Spinal cord (tissue), 10 donors: Measurements from ENCODE around the gene LRRC26. TPM values are rescaled to one million over a fixed set of nuclear protein-coding genes. Genes with fewer than 3 reads are reported as not detected.
A peak's percentile ranks its signal among the peaks of the same experiment; 100 is the strongest.
"Not testable (repeated sequence)": the region's sequence is repeated elsewhere in the genome, so short reads cannot be mapped to it uniquely, and the experiment has no call there.

ENCODE experiments used
- DNase-seq, 6 donors: peaks; one replicate each; pipeline versions ENCODE4 v3.0.0 to v3.0.0-alpha.2; 2013 to 2015; ENCODE audit warnings: low spot score in 6 of 6, low read depth in 4 of 6
- H3K27ac ChIP-seq: one replicate; pipeline ENCODE4 v1.5.1; 2013; ENCODE audit warnings: low read depth, low read length, control low read depth
- H3K27me3 ChIP-seq: one replicate; pipeline ENCODE4 v1.6.1; 2013; ENCODE audit warnings: low read length; ENCODE audit not compliant: control insufficient read depth, insufficient read depth
- H3K36me3 ChIP-seq: one replicate; pipeline ENCODE4 v1.6.1; 2013; ENCODE audit warnings: low read length; ENCODE audit not compliant: control insufficient read depth, insufficient read depth
- H3K4me1 ChIP-seq: one replicate; pipeline ENCODE4 v1.6.1; 2013; ENCODE audit warnings: low read length; ENCODE audit not compliant: control insufficient read depth, insufficient read depth
- H3K4me3 ChIP-seq: one replicate; pipeline ENCODE4 v1.5.1; 2013; ENCODE audit warnings: low read depth, low read length, control low read depth
- H3K9me3 ChIP-seq: one replicate; pipeline ENCODE4 v1.6.1; 2013; ENCODE audit warnings: low read length; ENCODE audit not compliant: control insufficient read depth, insufficient read depth
- WGBS: methylation state at CpG from one replicate; pipeline ENCODE4 v1.1.5; 2013; ENCODE audit warnings: missing lambda C conversion rate; ENCODE audit not compliant: insufficient coverage; 5-methylcytosine and 5-hydroxymethylcytosine counted together
- polyA plus RNA-seq, 2 donors: library from polyadenylated mRNA; unstranded; fragments of 120-200 nt; gene quantifications; one replicate each; pipeline ENCODE4 v1.2.1, GENCODE V29; 2013; ENCODE audit not compliant: insufficient read length in 2 of 2
- total RNA-seq, 2 donors: library from RNA; depleted of rRNA in 1 of 2; stranded (reverse); fragments of 120-200 nt in 1 of 2; fragments of >200 nt in 1 of 2; gene quantifications; one replicate each; pipeline versions ENCODE4 v1.2.3 to v1.2.4, GENCODE V29; 2013 to 2014
- donor health status: healthy.

Gene LRRC26
- total and polyA plus RNA-seq, 4 donors, result 0.30 to 1.9 (median 0.87) TPM

DNA sequence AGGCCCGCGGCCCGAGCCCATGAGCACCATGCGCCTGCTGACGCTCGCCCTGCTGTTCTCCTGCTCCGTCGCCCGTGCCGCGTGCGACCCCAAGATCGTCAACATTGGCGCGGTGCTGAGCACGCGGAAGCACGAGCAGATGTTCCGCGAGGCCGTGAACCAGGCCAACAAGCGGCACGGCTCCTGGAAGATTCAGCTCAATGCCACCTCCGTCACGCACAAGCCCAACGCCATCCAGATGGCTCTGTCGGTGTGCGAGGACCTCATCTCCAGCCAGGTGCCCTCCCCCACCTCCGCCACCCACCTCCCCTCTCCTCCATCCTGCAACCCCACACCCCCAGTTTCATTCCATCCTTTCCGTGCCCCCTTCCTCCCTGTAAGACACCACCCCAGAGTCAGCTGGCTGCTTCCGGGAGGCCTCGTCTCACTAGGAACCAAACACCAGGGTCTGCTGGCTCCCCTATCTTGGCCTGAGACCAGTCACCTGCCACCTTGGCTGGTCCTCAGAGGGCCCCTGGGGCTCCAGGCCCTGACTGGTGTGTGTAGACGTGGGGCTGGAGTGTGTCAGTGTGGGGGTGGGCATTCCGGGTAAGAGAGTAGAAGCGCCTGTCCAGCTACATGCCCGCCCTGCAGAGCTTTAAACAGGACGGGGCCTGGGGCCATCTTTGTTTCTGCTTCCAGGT is 30.2 kb downstream of the LRRC26 start:
- H3K4me3 ChIP-seq, result peak overlapping the region; percentile 31
- no peak overlapping the region for H3K27ac ChIP-seq
- 17% methylated on average over 34 of the region's 37 CpGs for WGBS
- H3K27me3 ChIP-seq, result peaks cover 46% of the 10 kb centered on the region
- no peaks in the 10 kb centered on the region for H3K9me3 ChIP-seq
- peaks cover 54% of the 10 kb centered on the region for H3K4me1 ChIP-seq
- H3K36me3 ChIP-seq, result peaks cover 40% of the 10 kb centered on the region
- peak in 2 of 6 donors; percentile 50 to 65 for DNase-seq

DNA sequence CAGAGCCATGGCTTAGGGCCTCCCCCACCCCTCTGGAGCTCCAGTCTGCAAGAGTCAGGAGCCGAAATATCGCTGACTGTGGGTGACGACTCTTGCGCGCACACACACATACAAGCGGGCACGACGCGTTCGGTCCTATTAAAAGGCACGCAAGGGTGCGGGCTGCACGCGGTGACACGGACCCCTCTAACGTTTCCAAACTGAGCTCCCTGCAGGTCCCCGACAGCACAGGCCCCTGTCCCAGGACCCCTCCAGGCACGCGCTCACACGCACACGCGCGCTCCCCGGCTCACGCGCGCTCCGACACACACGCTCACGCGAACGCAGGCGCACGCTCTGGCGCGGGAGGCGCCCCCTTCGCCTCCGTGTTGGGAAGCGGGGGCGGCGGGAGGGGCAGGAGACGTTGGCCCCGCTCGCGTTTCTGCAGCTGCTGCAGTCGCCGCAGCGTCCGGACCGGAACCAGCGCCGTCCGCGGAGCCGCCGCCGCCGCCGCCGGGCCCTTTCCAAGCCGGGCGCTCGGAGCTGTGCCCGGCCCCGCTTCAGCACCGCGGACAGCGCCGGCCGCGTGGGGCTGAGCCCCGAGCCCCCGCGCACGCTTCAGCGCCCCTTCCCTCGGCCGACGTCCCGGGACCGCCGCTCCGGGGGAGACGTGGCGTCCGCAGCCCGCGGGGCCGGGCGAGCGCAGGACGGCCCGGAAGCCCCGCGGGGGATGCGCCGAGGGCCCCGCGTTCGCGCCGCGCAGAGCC is 31.0 kb downstream of the LRRC26 start, which contains the start of gene GRIN1:
Gene GRIN1 (plus strand): TSS at position 433 of the 746 bp plus-strand sequence. CDS start 333 bp downstream, outside the sequence.
- Histone ChIP-seq H3K27me3 (peaks cover 46% of the 10 kb centered on the region), H3K9me3 (no peaks in the 10 kb centered on the region), H3K27ac (no peak within 1 kb of the TSS), H3K4me1 (peaks cover 54% of the 10 kb centered on the region), H3K4me3 (peak within 1 kb of the TSS; percentile 31), H3K36me3 (peaks cover 36% of the 10 kb centered on the region)
- DNase-seq, result peak in 4 of 6 donors; percentile 43 to 92 (median 75)
- WGBS, result 4% methylated on average over 104 of the region's 104 CpGs

DNA sequence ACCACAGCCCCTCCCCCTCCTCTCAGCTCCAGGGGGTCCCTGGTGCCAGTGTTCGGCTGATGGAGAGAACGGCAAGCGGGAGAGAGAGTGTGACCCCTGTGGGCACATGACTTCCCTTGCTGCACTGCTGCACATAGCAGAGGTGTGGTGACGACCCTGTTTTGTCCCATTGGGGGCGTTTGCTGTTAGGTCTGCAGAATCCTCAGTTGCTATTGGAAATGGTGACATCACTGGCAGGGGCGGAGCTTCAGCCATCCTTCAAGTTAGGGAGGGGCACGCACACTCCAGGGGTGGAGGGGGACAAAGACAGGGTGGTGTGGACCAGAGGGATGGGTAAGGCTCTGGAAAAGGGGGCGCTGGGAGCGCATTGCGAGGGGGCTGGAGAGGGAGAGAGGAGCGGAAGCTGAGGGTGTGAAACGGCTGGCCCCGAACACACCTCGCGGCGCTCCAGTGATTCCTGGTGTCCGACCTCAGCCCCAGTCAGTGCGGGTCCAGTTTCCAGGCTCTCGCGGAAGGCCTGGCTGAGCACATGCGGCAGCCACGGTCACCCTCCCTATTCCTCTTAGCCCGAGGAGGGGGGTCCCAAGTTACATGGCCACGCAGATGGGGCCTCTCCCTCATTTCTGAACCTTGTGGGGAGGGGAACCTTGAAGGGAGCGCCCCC is 31.7 kb downstream of the LRRC26 start:
- Histone ChIP-seq H3K9me3 (no peaks in the 10 kb centered on the region), H3K4me1 (peaks cover 54% of the 10 kb centered on the region), H3K36me3 (peaks cover 29% of the 10 kb centered on the region), H3K27me3 (peaks cover 46% of the 10 kb centered on the region), H3K27ac (no peak overlapping the region), H3K4me3 (peak overlapping the region; percentile 24)
- peak in 5 of 6 donors; percentile 47 to 99 (median 81) for DNase-seq
- WGBS, result 2% methylated on average over 20 of the region's 25 CpGs

DNA sequence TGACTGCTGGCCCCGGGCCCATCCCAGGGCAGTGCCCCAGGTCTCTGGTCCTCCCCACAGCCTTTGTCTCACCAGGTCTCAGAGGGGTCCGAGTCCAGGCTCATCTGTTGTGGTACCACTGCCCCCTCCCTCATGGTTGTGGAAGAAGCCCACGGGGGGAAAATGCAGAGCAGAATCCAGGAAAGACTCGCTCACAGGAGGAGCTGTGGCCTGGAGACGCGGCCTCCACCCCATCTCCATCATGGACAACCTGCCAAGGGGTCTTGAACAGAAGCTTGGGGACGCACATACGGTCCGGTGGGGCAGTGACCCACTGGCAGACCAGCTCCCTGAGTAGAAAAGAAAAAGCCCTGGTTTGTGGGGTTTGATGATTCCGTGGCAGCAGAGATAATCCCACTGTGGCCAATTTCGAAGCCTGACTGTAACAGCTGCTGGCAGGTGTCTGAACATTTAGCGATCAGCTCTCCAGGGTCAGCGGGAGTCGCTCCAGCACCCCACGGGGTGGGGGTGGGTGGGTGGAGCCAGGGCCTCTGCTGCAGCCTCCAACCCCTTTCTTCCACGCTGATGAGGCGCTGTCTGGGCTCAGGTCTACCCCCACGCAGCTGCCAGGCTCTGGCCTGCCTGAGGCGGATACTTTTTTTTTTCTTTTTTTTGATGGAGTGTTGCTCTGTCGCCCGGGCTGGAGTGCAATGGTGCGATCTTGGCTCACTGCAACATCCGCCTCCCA is 32.8 kb downstream of the LRRC26 start:
- WGBS, result 69% methylated on average over 8 of the region's 23 CpGs
- Histone ChIP-seq H3K27me3 (peaks cover 46% of the 10 kb centered on the region), H3K4me1 (peaks cover 51% of the 10 kb centered on the region), H3K9me3 (no peaks in the 10 kb centered on the region), H3K4me3 (no peak overlapping the region), H3K27ac (no peak overlapping the region), H3K36me3 (peaks cover 17% of the 10 kb centered on the region)
- peak in 1 of 6 donors; percentile 52 for DNase-seq

DNA sequence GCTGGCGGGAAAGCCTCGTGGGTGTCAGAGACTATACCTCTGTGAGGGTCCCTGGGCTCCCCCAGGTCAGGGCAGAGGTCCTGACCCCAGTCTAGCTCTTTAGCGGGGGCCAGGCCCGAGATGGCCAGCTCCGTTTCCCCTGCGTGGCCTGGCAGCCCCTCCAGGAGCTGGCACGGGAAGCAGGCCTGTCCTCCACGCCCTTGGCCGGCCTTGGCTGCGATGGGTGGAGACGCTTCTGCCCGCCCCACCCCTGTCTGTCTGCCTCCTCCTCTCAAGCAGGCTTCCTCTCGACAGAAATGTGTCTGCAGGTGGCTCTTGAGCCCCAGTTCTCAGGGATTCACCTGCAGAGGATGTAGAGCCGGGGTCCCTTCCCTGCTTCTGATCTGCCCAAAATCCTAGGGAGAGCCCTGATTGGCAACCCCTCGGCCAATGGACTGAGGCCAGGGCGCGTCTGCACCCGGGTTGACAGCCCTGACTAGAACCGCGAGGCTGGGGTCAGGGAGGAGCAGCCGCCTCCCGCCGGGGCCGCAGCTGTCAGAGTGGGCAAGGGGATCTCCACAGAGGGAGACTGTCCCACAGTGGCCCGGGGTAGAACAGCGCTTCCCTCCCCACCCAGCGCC is 33.5 kb downstream of the LRRC26 start:
- DNase-seq, result no peak
- H3K4me3 ChIP-seq, result no peak overlapping the region
- peaks cover 44% of the 10 kb centered on the region for H3K4me1 ChIP-seq
- no peaks in the 10 kb centered on the region for H3K9me3 ChIP-seq
- H3K36me3 ChIP-seq, result peaks cover 10% of the 10 kb centered on the region
- H3K27ac ChIP-seq, result no peak overlapping the region
- peaks cover 46% of the 10 kb centered on the region for H3K27me3 ChIP-seq
- WGBS, result 30% methylated on average over 26 of the region's 27 CpGs

DNA sequence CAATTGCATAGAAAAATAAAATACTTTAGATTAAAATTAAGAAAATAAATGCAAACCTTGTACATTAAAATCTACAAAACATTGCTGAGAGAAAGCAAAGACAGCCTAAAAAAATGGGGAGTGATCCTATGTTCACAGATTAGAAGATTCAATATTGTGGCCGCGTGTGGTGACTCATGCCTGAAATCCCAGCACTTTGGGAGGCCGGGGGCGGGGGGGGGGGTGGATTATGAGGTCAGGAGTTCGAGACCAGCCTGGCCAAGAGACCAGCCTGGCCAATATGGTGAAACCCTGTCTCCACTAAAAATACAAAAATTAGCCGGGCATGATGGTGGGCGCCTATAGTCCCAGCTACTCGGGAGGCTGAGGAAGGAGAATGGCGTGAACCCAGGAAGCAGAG is 34.7 kb downstream of the LRRC26 start:
- WGBS, result 100% methylated on average over 2 of the region's 9 CpGs
- not testable (repeated sequence) for H3K4me3 ChIP-seq, DNase-seq, H3K9me3 ChIP-seq, H3K27ac ChIP-seq, H3K36me3 ChIP-seq
- Histone ChIP-seq H3K4me1 (peaks cover 40% of the 10 kb centered on the region), H3K27me3 (peaks cover 36% of the 10 kb centered on the region)

DNA sequence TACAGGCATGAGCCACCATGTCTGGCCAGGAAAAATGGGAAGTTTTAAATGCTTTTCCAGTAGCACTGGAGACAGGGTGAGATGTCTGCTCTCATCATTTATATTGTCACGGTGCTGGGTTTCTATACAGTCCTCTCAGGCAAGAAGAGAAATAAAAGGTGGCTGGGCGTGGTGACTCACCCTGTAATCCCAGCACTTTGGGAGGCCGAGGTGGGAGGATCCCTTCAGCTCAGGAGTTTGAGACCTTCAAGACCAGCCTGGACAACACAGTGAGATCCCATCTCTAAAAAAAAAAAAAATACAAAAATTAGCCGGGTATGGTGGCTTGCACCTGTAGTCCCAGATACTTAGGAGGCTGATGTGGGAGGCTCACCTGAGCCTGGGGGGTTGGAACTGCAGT is 35.7 kb downstream of the LRRC26 start:
- Histone ChIP-seq H3K9me3 (no peaks in the 10 kb centered on the region), H3K27ac (no peak overlapping the region), H3K27me3 (peaks cover 27% of the 10 kb centered on the region), H3K4me3 (no peak overlapping the region), H3K4me1 (peaks cover 35% of the 10 kb centered on the region), H3K36me3 (no peaks in the 10 kb centered on the region)
- no CpG with 5 or more reads among the region's 4 CpGs for WGBS
- no peak for DNase-seq

DNA sequence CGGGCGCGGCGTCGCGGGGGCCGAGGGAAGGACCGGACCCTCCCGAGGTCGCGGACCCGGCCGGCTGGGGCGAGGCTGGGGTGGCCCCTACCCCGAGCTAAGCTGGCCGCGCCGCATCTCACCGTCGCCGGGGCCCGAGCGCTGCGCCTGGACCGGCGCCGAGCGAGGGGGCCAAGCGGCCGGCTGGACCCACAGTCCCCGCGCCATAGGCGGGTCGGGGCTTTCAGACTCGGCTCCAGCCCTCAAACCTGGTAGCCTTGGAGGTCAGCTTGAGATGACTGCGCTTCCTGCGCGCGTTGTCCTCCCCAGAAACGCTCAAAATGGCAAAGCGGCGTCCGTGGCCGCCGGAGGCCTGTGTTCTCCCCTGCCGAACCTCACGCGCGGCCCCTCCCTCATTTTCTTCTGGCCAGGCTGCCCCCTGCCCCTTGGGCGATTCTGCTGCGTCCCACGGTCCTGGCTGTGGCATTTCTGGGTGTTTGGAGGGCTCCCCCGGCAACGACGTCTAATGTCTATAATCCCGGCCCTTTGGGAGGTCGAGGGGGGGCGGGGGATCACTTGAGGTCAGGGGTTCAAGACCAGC is 39.6 kb downstream of the LRRC26 start:
- no peak overlapping the region for H3K27ac ChIP-seq
- peaks cover 30% of the 10 kb centered on the region for H3K4me1 ChIP-seq
- no peaks in the 10 kb centered on the region for H3K9me3 ChIP-seq
- H3K27me3 ChIP-seq, result no peaks in the 10 kb centered on the region
- peak overlapping the region; percentile 71 for H3K4me3 ChIP-seq
- WGBS, result under 1% methylated on average over 49 of the region's 58 CpGs
- peaks cover 4% of the 10 kb centered on the region for H3K36me3 ChIP-seq
- peak in 1 of 6 donors; percentile 10 for DNase-seq
